Transverse colon (tissue), 4 donors: ENCODE results near the gene P3H2. TPM values are rescaled to one million over a fixed set of nuclear protein-coding genes. Genes with fewer than 3 reads are reported as not detected.

Source experiments
- DNase-seq: peaks from one replicate; pipeline ENCODE4 v3.0.0-alpha.2; 2019
- H3K27ac ChIP-seq, 4 donors: fragments of 200-600 bp; sonication (generic); 2 replicates each; pipeline ENCODE4 v1.5.1; 2016 to 2018; ENCODE audit warnings: inconsistent platforms in 4 of 4
- H3K27me3 ChIP-seq: fragments of 200-600 bp; sonication (generic); 2 replicates; pipeline ENCODE4 v1.5.1; 2017; ENCODE audit warnings: inconsistent platforms
- H3K36me3 ChIP-seq, 4 donors: fragments of 200-600 bp; sonication (generic); 2 replicates each; pipeline ENCODE4 v1.5.1; 2017 to 2019; ENCODE audit warnings: inconsistent platforms in 4 of 4
- H3K4me1 ChIP-seq, 4 donors: fragments of 200-600 bp; sonication (generic); 2 replicates each; pipeline ENCODE4 v1.5.1; 2017 to 2020; ENCODE audit warnings: inconsistent platforms in 4 of 4
- H3K4me3 ChIP-seq, 4 donors: fragments of 200-600 bp; sonication (generic); 1 replicate in 1 of 4; 2 replicates in 3 of 4; pipeline versions ENCODE4 v1.5.1 to v1.6.1; 2017 to 2019; ENCODE audit warnings: inconsistent platforms in 4 of 4
- H3K9me3 ChIP-seq, 2 donors: fragments of 200-600 bp; sonication (generic); 2 replicates each; pipeline ENCODE4 v1.5.1; 2017 to 2019; ENCODE audit warnings: inconsistent platforms in 2 of 2
- EP300 ChIP-seq: sonication (generic); formaldehyde crosslinking; IDR thresholded peaks from one replicate; pipeline ENCODE4 v1.6.1; 2017; ENCODE audit warnings: antibody characterized with exemption, low read depth
- POLR2A ChIP-seq: fragments of 450-650 bp; IDR thresholded peaks from one replicate; pipeline ENCODE4 v1.6.1; 2016; ENCODE audit warnings: antibody characterized with exemption, mild to moderate bottlenecking, moderate library complexity
- POLR2AphosphoS5 ChIP-seq, 3 donors: sonication (generic); formaldehyde crosslinking; IDR thresholded peaks; one replicate each; pipeline ENCODE4 v1.6.1; 2016; ENCODE audit warnings: antibody characterized with exemption in 3 of 3
- WGBS, 2 donors: methylation state at CpG; one replicate each; pipeline ENCODE4 v1.1.5; 2018; ENCODE audit warnings: low coverage in 1 of 2; 5-methylcytosine and 5-hydroxymethylcytosine counted together
- in situ Hi-C, 4 donors: fragments of 200-750 bp; cut with MboI; loops; one replicate each; pipeline versions ENCODE4 v1.15.0 to v1.15.1; 2017; ENCODE audit warnings: low sequenced_read_pairs in 3 of 4, low pct_ligation_motif_present in 1 of 4, low pct_unique_long_range_greater_than_20kb in 1 of 4
- intact Hi-C: fragments of 100-400 bp; cut with DNase I; formaldehyde crosslinking; loops from one replicate; pipeline ENCODE4 v1.15.1; 2023; ENCODE audit warnings: low total_unique reads
- total RNA-seq, 4 donors: library from RNA; depleted of rRNA; stranded (reverse); fragments of >200 nt; gene quantifications; one replicate each; pipeline ENCODE4 v1.1.0, GENCODE V29; 2016
- TF ChIP-seq, protein P1 (sequence below), 5 experiments: fragments of 200-600 bp in 3 of 5; fragments of 450-650 bp in 2 of 5; sonication (generic) in 3 of 5; IDR thresholded peaks; 1 replicate in 2 of 5; 2 replicates in 3 of 5; pipeline ENCODE4 v1.5.1; 2016 to 2017; ENCODE audit warnings: antibody characterized with exemption in 5 of 5, inconsistent platforms in 3 of 5, mild to moderate bottlenecking in 2 of 5, moderate library complexity in 1 of 5

The P3H2 gene, protein sequence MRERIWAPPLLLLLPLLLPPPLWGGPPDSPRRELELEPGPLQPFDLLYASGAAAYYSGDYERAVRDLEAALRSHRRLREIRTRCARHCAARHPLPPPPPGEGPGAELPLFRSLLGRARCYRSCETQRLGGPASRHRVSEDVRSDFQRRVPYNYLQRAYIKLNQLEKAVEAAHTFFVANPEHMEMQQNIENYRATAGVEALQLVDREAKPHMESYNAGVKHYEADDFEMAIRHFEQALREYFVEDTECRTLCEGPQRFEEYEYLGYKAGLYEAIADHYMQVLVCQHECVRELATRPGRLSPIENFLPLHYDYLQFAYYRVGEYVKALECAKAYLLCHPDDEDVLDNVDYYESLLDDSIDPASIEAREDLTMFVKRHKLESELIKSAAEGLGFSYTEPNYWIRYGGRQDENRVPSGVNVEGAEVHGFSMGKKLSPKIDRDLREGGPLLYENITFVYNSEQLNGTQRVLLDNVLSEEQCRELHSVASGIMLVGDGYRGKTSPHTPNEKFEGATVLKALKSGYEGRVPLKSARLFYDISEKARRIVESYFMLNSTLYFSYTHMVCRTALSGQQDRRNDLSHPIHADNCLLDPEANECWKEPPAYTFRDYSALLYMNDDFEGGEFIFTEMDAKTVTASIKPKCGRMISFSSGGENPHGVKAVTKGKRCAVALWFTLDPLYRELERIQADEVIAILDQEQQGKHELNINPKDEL
- total RNA-seq, result 100 to 1,000 TPM in 1 of 4 donors, 10 to 100 TPM in 3; 26.6 to 153 (median 54.3) TPM

DNA sequence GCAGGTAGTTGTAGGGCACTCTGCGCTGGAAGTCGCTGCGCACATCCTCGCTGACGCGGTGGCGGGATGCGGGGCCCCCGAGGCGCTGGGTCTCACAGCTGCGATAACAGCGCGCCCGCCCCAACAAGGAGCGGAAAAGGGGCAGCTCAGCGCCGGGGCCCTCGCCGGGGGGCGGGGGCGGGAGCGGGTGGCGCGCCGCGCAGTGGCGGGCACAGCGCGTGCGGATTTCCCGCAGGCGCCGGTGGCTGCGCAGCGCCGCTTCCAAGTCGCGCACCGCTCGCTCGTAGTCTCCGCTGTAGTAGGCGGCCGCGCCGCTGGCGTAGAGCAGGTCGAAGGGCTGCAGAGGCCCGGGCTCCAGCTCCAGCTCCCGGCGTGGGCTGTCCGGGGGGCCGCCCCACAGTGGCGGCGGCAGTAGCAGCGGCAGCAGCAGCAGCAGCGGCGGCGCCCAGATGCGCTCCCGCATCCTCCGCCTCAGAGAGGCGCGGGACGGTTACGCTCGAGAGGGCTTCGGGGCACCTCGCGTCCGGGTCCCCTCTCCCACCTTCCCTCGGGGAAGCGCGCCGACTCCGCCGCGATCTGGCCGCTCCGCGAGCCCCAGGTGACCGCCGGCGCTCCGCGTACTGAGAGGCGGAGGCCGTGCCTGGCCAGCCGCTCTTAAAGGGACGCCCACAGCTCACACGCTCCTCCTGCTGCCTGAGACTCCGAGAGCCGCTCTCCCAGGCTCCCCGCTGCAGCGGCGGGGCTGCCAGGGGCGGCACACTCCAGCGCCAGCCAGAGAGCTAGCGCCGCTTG, at the start of gene P3H2:
Gene P3H2 (minus strand): TSS at position 629 of the 792 bp plus-strand sequence. CDS start 166 bp downstream, at position 463.
- 3% methylated on average over 77 of the region's 100 CpGs; no CpG with 5 or more reads in 1 of the 2 donors for WGBS, 2 donors
- Histone ChIP-seq H3K27ac (peak within 1 kb of the TSS; percentile 80 to 84 (median 82)), H3K27me3 (peaks cover 9% of the 10 kb centered on the region), H3K36me3 (no peaks in the 10 kb centered on the region), H3K4me1 (peaks cover 6 to 17% (median 12%) of the 10 kb centered on the region in 4 donors), H3K9me3 (no peaks in the 10 kb centered on the region), H3K4me3 (peak within 1 kb of the TSS; percentile 52 to 76 (median 66))
- intact Hi-C loops (loop anchor here (5.0 kb wide), 1 partner anchor 158 kb away; no protein-coding TSS in a partner anchor), in situ Hi-C loops (no loop called here)
- peak; percentile 38 for TF ChIP-seq POLR2A
- TF ChIP-seq, protein P1, sequence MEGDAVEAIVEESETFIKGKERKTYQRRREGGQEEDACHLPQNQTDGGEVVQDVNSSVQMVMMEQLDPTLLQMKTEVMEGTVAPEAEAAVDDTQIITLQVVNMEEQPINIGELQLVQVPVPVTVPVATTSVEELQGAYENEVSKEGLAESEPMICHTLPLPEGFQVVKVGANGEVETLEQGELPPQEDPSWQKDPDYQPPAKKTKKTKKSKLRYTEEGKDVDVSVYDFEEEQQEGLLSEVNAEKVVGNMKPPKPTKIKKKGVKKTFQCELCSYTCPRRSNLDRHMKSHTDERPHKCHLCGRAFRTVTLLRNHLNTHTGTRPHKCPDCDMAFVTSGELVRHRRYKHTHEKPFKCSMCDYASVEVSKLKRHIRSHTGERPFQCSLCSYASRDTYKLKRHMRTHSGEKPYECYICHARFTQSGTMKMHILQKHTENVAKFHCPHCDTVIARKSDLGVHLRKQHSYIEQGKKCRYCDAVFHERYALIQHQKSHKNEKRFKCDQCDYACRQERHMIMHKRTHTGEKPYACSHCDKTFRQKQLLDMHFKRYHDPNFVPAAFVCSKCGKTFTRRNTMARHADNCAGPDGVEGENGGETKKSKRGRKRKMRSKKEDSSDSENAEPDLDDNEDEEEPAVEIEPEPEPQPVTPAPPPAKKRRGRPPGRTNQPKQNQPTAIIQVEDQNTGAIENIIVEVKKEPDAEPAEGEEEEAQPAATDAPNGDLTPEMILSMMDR (IDR thresholded peaks at IDR 0.05), result peak; percentile 43 to 54 (median 51)
- TF ChIP-seq EP300, result no peak
- TF ChIP-seq POLR2AphosphoS5 (IDR thresholded peaks at IDR 0.05), result peak; percentile 29 to 73 (median 69)
- DNase-seq, result peak; percentile 84

DNA sequence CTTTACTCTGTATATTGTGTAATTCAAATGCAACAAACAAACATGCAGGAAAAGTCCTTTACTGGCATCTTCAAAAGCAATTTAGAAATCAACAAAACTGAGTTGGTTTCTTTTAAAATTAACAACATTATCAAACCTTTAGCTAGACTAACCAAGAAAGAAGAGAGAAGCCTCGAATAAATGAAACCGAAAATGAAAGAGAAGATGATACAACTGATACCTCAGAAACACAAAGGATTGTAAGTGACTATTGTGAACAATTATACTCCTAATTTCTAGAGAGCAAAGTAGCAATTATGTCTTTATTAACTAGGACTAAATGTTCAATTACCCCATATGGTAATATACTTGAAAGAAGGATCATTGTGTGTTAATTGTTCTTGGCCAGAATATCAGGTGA, 49.2 kb upstream of the P3H2 start:
- Histone ChIP-seq H3K4me1 (no peaks in the 10 kb centered on the region), H3K27ac (no peak overlapping the region), H3K27me3 (no peaks in the 10 kb centered on the region), H3K4me3 (no peak overlapping the region), H3K36me3 (no peaks in the 10 kb centered on the region), H3K9me3 (no peaks in the 10 kb centered on the region)
- DNase-seq, result no peak
- in situ Hi-C loops (no loop called here), intact Hi-C loops (no loop called here)
- TF ChIP-seq, protein P1 (IDR thresholded peaks at IDR 0.05), result no peak
- TF ChIP-seq POLR2AphosphoS5 (IDR thresholded peaks at IDR 0.05) (no peak), POLR2A (no peak), EP300 (no peak)
- WGBS, 2 donors, result 57% methylated on average over 2 of the region's 2 CpGs

DNA sequence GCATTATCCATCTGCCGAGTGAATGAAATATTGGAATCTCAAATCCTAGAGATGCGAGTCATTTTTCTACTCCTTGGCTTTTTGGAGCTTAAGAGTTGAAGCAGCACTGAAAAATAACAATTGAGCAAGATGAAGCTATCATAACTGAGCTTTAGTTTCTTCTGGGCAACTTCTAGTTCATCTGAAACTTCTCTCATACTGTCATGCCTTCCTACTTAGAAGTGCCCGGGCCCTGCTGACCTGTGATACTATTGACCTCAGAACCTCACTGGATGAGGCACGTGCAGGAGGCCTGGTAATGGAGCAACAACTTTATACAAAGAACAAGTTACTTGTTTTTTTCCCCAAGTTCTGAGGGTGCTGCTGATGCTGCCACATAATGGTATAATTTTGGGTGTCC, 48.5 kb upstream of the P3H2 start:
- no peaks in the 10 kb centered on the region for H3K9me3 ChIP-seq
- H3K27ac ChIP-seq, result no peak overlapping the region
- no peaks in the 10 kb centered on the region for H3K36me3 ChIP-seq
- DNase-seq, result no peak
- TF ChIP-seq POLR2AphosphoS5 (IDR thresholded peaks at IDR 0.05) (no peak), EP300 (no peak), POLR2A (no peak)
- TF ChIP-seq, protein P1 (IDR thresholded peaks at IDR 0.05), result no peak
- no peak overlapping the region for H3K4me3 ChIP-seq
- no peaks in the 10 kb centered on the region for H3K27me3 ChIP-seq
- intact Hi-C loops (no loop called here), in situ Hi-C loops (no loop called here)
- 84 to 88% methylated on average over 2 to 4 of the region's 4 CpGs for WGBS, 2 donors
- H3K4me1 ChIP-seq, result no peaks in the 10 kb centered on the region
